ENCODE data around the gene ARSI.

DNA sequence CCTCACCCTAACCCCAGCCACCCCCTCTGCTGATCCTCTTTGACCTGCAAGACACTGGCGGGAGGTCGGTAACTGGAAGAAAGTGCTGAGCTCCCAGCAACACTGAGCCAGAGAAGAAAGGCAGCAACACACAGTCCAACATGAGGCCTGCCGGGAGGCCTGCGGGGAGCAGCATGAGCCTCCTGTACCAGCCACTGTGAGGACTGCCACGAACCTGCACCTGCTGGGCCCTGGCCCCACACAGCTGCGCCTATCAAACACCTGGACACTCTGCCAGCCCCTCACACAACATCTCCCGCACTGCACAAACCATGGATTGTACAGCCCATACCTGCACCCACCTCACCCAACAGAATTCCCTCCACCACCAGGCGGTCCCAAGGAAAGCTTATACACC, 31.4 kb downstream of the ARSI start:
- no peak for TF ChIP-seq CTBP1 (IDR thresholded peaks at IDR 0.05; ENCODE audit: borderline replicate concordance)
- TF ChIP-seq ELF4 (IDR thresholded peaks at IDR 0.05), result no peak
- no peak for TF ChIP-seq SUZ12 (IDR thresholded peaks at IDR 0.05)
- TF ChIP-seq BHLHE40 (IDR thresholded peaks at IDR 0.05; ENCODE audit: borderline replicate concordance), result no peak
- TF ChIP-seq ARNT (IDR thresholded peaks at IDR 0.05), result no peak
- TF ChIP-seq TARDBP (IDR thresholded peaks at IDR 0.05), result no peak
- no peak for TF ChIP-seq FOXM1 (IDR thresholded peaks at IDR 0.05; ENCODE audit: borderline replicate concordance)
- no peak for TF ChIP-seq ZNF384 (IDR thresholded peaks at IDR 0.05)
- no peak for TF ChIP-seq L3MBTL2 (conservative IDR thresholded peaks at IDR 0.05)
- TF ChIP-seq SP1 (IDR thresholded peaks at IDR 0.05), result no peak
- TF ChIP-seq HDGF (IDR thresholded peaks at IDR 0.05; ENCODE audit: borderline replicate concordance), result no peak
